GM19452 (cell line): ENCODE data around the gene POLR2C.

ENCODE experiments used
- ATAC-seq: cut with Tn5 transposase; IDR thresholded peaks from one replicate; pipeline ENCODE4 v1.9.1; 2021; ENCODE audit not compliant: unreplicated experiment

POLR2C gene

DNA sequence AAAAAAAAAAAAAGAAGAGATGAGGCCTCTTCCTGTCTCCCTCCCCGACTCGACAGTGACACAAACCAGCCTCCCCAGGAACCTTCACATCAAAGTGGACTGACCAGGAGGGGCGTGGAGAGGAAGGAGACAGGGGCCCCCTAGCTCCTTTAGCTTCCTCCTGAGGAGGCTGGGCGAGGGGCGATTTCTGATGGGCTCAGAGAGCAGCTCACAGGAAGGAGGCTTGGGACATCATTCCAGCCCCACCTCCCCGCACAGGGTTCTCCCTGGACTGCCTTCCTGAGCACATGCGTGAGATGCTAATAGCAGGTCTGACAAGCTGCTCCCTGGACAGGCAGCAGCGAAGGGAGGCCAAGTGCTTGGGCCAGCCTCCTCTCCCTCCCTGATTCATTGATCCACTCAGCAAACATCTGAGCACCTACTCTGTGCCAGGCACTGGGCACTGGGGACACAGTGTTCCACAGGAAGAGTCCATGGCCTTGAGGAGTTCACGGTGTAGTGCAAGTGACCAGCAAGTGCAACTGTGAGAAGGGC, 38.2 kb downstream of the POLR2C start:
- no peak for ATAC-seq

DNA sequence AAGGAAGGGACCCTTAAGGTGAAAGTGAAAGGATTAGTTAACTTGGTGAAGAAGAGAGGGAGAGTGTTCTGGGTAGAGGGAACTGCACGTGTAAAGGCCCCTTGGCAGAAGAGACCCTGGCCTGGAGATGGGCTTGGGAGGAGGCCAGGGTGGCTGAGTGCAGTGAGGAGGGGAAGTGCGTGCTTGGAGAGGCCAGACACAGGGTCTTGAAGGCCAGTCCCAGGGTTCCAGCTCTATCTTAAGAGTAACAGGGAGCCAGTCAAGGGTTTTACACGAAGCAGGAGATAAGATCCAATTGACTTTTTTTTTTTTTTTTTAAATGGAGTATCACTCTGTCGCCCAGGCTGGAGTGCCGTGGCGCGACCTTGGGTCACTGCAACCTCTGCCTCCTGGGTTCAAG, 39.0 kb downstream of the POLR2C start:
- no peak for ATAC-seq

DNA sequence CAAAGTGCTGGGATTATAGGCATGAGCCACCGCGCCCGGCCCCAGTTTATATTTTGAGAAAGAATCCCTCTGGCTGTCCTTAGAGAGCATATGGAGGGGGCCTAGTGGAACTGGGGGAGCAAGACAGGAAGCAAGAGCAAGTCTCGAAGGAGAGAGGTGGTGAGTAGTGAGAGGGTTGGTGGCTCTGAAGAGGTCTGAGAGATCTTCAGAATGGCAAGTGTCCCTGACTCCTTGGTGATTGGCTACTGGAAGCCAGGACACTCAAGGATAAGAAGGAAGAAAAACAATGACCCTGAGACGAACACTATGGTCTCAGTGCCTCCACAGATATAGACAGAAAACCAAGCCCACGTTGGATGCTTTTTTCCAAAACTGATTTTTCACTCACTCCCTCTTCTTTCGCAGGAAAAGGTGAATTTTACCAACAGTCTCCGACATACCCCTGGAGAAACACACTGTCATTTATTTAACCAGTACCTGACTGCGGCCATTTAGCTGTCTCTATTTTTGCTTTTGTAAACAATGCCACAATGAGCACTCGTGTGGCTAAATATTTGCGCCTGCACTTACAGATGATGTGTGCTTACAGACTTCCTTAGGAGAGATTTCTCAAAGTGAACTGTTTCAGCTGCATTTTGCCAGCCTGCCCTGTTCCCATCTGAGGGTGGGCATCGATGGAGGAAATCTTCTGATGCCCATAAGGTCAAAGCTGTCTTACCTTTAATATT, 39.7 kb downstream of the POLR2C start:
- no peak for ATAC-seq

DNA sequence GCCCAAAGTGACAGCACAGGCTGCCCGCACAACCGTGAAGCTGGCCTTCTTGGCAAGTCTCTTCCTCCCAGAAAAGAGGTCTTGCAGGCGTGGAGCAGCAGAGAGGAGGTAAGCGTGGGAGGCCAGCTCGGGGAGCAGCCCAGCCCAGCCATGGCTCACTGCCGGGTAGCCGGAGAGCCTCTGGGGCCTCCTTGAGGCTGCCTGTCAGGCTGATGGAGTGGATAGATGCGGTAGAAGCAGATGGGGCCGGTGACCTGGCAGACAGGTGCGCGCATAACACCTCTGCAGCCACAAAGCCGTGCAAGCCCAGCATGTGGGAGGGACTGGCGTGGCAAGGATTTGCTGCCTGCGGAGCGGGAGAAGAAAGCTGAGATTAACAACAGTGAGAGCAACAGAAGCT, 40.9 kb downstream of the POLR2C start:
- no peak for ATAC-seq

DNA sequence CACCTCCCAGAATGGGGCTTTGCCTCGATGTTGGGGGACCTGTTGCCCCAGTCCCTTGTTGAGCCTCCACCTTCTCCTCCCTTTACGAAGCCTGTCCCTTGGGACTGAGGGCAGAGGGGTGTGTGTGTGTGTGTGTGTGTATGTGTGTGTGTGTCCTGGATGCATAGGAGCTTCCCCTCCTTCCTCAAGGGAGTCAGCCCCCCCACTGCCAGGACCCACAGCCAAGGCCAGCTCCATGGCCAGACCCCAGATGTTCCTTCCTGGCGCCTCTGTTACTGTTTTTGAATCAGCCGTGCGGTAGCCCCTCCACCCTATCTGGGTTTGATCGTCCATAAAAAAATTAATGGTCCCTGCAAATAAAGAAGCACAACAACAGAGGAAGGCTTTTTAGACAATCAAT, 41.5 kb downstream of the POLR2C start:
- ATAC-seq = no peak

DNA sequence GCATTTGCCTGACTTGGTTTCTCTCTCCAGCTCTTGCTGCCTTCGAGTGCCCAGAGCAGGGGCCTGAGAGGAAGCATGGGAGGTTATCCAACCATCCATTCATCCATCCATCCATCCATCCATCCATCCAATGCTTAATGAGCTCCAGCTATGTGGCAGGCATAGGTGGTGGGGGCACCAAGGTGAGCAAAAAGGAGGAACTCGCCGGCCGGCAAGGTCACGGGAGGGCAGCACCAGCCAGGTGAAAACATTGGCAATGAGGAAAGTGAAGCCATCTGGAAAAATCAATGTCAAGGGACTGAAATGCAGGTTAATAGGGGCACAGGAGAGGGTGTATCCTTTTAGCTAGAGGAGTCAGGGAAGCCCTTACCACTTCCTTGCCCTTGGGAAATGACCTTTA, 42.0 kb downstream of the POLR2C start:
- no peak for ATAC-seq

DNA sequence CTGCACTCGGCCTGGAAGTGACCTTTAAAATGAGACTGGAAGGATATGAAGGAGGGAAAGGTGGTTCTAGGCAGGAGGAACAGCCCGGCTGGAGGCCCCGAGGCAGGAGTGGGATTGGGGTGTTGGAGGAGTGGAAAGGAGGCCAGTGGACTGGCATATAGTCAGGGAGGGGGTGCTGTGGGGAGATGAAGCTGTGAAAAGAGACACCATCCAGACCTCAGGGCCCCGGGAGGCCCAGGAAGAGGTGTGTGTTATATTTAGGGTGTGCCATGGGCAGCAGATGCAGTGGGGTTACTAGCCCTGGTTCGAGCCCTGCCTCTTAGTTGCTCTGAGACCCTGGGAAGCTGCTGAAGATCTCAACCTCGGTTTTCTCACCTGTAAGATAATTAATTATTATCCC, 42.7 kb downstream of the POLR2C start:
- ATAC-seq = no peak

DNA sequence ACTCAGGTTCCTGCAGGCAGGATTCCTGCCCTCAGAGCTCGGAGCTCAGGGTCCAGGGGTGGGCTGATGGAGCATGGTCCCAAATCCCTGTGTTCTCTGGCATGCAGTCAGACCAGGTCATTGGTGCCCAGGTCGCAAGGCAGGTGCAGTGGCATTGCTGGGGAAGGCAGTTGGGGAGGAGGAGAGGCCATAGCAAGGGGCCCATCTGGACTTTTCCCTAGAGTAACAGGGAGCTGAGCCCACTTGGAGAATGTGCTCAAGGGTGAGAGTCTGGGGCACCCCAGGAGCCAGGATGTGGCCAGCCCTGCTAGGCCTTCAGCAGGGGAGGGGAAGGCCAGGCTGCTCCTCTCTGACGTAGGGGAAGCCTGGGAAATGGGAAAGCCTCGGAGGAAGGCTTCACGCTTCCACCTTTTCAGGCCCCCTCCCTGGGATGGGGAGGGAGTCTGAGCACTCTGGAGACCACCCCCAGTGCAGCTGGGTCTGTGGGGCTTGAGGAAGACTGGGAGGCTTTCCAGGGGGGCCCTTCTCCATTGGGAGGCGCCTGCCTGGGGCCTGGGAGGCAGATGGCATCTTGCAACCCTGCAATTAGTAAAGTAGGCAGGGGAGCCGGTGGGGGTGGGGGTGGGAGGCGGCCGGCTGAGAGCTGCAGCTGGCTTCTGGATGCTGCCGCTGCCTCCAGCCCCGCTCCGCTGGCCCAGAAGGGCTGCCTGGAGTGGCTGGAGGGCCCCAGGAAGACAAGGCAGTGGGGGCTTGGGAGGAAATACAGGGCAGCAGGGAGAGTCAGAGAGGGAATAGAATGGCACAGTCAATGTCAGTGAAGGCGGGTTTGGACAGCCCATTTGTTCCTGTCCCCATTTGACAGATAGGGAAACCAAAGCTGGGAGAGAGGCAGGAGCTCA, 44.9 kb downstream of the POLR2C start:
- no peak for ATAC-seq

DNA sequence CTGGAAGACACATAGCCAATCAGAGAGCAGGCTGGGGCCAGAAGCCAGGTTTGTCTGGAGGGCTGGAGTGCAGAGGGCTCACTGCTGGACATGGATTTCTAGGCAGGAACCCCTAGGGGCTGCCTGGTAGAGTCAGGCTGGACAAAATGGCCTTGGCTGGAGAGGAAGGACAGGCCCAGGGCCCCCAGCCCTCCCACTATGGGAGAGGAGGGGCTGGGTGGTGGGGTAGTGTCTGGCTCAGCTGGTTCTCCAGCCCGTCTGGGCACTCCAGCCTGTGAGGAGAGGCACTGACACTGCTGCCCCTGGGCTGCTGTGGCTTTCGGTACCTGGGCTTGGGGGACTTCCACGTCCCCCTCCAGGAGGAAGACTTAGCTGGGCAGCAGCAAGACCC, 45.6 kb downstream of the POLR2C start:
- ATAC-seq = no peak

DNA sequence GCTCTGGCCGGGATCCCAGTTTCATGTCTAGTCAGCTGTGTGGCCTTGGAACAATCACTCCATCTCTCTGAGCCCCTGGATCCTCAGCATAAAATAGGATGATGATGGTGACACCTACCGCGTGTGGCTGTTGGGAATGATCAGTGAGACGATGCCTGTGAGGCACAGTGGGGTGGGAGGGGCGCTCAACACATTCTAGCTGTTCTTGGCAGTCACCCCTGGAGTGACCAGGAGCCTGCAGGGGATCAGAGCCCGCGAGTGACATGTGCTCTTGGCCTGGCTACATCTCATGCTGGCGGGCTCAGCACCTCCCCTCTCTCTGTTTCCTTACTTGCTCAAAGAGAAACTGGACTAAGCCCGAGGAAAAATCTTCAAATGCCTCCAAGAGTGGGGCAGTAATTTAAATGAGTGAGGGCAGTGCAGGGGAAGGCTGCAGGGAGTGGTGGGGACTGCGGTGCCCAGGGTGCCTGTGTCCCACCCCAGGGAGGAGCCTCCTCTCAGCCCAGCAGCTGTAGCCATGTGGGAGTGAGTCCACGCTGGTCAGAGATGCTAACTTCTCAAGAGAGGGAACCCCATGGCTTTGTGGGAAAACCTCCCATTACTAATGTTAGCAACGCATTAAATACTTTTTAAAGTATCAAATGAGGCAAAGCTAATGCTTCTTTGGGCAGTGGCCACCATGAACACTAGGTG, 46.9 kb downstream of the POLR2C start:
- no peak for ATAC-seq

DNA sequence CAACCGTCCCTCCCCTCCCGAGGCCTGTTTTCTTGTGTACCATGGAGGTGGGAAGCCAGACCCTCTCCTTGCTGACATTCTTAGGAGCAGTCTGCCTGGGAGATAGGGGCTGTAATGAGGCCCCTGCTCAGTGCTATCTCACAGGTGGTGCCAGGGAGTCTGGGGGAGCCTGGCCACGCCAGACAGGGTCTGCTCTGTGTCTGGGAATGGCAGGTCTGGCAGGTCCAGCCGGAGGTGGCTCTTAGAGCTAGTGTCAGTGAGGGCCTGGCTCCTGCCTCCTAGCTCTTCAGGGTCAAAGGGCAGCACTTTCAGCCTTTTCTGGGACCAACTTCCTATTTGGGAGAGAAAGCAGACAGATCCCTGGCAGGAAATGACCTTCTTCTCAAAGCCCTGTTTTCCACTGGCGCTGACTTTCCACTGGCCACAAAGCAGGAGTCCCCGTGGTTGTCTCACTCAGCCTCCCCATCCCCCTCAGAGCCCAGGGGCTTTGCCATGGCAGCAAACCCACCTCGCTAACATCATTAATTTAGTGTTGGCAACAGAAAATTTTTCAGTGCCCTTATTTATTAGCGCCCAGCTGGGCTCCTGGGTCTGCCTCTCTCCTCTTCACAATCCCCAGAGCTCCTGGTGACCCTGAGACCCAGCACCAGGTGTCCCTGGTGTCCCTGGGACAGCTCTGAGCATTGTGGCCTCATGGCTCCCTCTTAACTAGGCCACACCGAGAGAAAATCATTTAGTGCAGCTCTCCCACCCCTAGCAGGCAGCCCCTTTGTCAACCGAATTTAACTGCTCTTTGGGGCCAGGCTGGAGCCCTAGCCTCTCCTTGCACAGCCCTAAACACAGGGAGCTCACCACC, 47.8 kb downstream of the POLR2C start:
- no peak for ATAC-seq

DNA sequence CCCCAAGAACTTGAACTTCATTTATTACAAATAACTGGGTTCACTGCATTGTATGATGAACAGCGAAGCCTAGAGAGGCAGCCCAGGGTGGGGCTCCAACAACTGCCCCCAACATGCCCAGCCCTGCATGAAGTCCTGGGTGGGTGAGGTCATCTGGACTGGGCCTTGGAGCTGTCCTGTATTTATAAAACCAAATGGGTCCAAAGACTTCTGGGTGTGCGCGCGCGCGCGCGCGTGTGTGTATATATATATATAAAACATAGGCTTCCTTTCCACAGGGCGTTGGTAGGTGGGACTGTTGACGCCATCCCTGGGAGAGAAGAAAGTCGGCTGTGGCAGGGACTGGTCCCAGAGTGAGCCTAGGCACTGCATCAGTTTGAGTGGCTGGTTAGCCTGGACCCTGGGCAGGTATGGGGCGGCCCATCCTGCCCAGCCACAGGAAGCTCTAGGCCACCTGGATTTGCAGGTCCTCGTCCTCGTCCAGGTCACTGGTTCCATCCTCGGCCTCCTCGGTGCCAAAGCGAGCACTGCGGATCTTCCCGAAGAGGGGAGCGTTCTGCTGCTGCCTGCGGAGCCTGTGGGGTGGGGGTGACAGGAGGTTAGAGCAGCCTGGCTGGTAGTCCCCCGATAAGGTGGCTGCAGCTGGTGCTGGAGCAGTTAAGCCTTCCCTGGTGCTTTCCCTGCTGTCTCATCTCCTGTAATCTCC, 50.0 kb downstream of the POLR2C start:
- no peak for ATAC-seq

DNA sequence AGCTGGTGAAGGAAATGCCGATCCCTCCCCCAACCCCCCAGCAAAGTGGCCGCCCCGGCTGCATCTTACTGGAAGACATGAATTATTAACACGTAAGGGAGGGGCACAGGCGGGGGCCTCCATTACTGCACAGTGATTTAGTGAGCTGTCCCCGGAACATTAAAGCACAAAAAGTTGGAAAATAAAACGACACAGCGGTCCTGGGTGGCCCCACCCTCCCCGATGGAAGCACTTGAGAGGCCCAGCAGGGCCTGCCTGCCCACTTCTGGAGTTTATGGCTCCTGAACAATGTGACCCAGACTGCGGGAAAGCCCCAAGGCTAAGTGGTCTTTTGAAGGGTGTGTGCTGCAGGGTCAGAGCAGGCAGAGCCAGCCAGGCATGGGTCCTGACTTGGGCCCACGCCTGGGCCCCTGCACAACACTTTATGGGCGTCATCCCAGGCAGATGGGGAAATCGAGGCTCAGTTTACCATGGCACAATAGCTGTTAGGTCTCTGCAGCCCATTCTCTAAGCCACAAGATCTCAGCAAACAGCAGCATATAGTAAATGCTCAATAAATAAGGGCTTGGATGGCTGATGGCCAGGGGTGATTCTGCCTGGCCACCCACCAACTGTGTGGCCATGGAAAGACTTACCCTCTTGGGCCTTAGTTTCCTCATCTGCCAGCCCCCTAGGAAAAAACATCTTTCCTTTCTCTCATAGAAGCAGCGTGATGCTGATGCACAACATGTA, 51.1 kb downstream of the POLR2C start:
- ATAC-seq = no peak

DNA sequence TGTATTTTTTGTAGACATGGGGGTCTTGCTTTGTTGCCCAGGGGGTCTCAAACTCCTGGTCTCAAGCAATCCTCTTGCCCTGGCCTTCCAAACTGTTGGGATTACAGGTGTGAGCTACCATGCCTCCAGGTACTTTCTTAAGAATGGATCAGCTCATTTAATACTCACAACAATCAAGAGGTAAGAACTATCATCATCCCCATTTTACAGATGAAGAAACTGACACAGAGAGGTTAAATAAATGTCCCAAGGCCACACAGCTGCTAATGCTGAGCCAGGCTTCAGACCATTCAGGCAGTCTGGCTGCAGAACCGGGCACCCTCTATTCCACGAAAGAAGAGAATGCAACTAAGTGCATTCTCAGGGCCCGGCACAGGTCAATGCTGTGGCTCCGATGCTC, 51.9 kb downstream of the POLR2C start:
- ATAC-seq = no peak

DNA sequence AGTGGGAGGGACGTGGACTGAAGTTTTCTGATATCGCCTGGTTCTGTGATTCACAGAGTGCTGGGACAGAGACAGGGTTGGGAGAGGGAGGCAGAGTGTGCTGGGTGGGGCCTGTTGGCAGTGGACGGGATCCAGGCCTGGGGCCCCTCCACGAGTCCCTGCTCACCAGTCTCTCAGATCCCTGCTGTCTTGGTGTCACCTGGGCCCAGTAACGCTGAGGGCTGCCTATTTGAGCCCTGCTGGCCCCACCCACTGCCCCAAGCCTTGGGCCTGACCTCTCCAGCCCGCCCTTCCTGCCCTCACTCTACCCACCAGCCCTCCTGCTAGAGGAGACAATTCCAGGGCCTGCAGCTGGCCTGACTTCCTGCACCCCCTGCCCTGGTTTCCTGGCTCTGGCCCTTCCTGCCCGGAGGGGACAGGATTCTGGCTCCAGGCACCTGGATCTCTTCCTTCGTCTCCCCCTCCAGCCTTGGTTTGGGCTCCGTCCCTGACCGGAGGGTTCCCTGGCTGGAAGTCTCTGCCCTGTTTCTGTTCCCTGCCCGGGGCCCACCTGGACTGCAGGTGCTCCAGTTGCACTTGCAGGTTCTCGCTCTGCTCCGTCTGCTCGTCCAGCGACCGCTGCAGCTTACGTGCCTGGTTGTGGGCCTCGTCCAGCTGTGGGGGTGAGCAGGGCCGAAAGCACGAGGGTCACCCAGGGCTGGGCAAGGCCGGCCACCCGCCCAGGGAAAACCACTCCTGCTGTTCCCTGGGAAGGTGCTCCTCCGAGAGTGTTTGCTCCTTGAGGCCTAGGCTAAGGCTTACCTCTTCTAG, 52.5 kb downstream of the POLR2C start:
- no peak for ATAC-seq

DNA sequence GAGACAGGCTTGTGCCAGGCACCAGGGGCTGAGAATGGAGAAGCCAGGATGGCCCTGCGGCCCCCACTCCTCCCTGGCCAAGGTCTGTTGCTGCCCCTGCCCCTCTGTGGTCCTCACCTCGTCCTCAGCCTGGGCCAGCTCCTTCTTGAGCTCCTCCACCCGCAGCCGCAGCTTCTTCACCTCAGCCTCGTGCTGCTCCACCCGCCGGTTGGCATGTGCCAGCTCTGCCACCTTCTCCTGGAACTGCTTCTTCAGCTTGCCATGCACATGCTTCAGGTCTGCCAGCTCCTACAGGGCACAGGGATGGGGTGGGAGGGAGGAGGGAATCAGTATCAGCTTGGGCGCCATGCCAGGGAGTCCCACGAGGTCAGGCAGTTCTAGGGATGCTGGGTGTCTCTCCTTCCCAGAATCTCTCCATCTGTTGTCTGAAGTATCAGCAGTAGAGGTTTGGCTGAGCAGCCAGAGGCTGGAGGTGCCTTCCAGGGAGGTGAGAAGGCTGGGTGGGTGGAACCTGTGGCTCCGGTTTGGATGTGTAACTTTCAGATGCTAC, 53.8 kb downstream of the POLR2C start:
- ATAC-seq = no peak

DNA sequence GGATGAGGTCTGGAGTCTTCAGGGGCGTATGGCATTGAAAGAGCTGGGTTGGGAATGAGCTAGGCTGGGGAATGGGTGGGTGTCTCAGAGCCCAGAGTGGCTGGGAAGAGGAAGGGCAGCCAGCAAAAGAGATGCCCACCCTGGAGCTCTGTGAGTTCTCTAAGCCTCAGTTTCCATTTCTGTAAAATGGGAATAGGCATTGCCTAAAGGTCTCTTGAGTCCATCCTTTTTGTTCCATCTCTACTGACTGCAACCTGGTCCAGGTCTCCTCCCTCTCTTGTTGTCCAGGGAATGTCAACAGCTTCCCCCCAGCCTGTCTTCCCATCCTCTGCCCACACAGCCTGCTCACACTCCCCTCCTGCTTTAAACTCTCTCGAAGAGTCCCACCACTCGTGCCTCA, 54.3 kb downstream of the POLR2C start:
- no peak for ATAC-seq
